Uterus (tissue), 2 donors: ENCODE results near the gene TMEM120B.
A peak's percentile ranks its signal among the peaks of the same experiment; 100 is the strongest.

Source experiments
- CTCF ChIP-seq, 4 experiments: fragments of 200-600 bp in 2 of 4; fragments of 450-650 bp in 2 of 4; sonication (generic) in 2 of 4; IDR thresholded peaks; one replicate each; pipeline ENCODE4 v1.5.1; 2016 to 2019; ENCODE audit warnings: antibody characterized with exemption in 4 of 4, mild to moderate bottlenecking in 2 of 4, moderate library complexity in 1 of 4
- POLR2A ChIP-seq, 2 donors: fragments of 450-650 bp; IDR thresholded peaks; one replicate each; pipeline ENCODE4 v1.6.1; 2016; ENCODE audit warnings: antibody characterized with exemption in 2 of 2, mild to moderate bottlenecking in 1 of 2, moderate library complexity in 1 of 2

DNA sequence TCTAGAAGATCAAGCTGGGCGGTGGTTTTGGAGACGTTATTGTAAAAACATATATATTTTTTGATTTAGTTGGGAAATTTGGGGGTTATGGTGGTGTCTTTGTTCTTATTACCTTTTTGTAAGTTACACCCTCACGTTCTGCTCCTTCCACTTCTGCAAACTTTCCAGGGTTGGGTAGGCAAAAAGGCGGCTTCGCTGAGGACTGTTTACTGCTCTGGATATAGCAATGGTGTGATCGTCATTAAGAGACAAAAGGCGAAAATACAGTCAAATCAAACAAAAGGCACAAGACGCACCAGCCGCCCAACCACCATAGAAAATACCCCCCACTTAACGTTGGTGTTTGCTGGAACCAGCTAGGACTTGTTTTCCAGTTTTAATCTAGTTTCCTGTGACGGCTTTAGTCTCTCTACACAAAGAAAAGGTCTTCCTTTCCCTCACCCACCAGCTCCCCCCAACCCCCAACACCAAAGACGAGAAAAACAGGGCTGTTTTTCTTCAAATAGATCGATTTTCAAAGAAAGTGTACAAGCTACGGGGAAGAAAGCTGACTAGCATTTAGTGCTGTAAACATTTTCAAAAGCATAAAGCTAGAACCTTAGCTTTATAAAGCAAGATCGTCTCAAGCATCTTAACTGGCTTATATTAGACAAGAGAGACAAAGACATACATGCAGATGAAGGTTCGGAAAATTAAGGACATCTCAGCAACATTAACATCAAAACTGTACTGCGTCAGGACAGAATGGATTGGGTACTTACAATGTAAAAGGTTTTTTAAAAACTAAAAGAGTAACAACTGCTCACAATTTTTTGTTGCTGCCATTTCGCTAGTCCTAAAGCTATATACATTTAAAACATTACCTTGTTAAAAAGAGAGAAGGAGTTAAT, 89.3 kb downstream of the TMEM120B start:
- TF ChIP-seq CTCF (IDR thresholded peaks at IDR 0.05), result no peak
- TF ChIP-seq POLR2A (IDR thresholded peaks at IDR 0.05), result peak in 1 of 2 donors; percentile 7
